HG02763 (cell line): ENCODE data around the gene WNT10A.

Experiments
- ATAC-seq: cut with Tn5 transposase; IDR thresholded peaks from one replicate; pipeline ENCODE4 v1.9.1; 2021; ENCODE audit warnings: mild to moderate bottlenecking, moderate library complexity; ENCODE audit not compliant: unreplicated experiment

The WNT10A gene

DNA sequence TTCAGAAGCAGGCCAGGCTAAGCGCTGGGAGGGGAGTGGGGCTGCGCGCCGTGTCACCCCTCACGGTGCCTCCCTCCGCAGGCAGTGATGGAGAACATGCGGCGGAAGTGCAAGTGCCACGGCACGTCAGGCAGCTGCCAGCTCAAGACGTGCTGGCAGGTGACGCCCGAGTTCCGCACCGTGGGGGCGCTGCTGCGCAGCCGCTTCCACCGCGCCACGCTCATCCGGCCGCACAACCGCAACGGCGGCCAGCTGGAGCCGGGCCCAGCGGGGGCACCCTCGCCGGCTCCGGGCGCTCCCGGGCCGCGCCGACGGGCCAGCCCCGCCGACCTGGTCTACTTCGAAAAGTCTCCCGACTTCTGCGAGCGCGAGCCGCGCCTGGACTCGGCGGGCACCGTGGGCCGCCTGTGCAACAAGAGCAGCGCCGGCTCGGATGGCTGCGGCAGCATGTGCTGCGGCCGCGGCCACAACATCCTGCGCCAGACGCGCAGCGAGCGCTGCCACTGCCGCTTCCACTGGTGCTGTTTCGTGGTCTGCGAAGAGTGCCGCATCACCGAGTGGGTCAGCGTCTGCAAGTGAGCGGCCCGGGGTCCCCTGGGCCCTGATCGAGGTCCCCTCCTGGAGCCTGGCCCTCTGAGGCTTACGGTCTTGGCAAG lies 12.2 kb downstream of the WNT10A start:
- peak; percentile 43 for ATAC-seq

GRCh38 chr2:218893349-218894150 lies 12.9 kb downstream of the WNT10A start:
- ATAC-seq = no peak

DNA sequence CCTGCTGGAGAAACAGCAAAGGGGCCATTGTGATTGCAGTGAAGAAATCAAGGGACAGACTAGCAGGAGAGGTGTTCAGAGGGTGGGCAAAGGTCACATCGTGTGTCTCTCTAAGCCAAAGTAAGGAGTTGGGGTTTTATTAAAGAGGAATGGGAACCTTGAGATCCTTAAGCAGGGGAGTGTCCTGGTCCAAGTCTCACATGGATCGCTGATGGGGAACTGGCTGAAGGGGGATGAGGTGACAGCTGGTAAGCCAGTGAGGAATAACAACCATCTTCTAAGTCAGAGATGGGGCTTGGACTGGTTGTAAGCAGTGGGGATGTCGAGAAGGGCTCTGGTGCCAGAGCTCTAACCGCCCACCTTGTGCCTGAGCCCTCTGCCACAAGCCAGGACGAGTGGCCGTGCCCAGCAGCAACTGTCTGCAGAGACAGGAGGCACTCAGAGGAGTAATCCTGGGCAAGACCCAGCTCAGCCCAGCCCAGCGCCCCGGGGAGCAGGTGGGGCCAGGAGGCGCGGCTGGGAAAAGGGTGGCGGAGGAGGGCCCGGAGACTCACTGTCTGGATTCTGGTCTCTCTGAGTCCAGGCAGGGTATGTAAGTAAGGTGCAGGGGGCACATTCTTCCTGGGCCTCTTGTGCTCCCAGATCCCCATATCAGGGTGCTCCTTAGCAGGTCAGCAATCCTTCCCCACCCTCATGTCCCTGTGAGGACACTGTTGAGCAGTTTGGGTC lies 13.7 kb downstream of the WNT10A start:
- ATAC-seq = no peak

GRCh38 chr2:218894880-218895157 lies 14.2 kb downstream of the WNT10A start:
- ATAC-seq = no peak

DNA sequence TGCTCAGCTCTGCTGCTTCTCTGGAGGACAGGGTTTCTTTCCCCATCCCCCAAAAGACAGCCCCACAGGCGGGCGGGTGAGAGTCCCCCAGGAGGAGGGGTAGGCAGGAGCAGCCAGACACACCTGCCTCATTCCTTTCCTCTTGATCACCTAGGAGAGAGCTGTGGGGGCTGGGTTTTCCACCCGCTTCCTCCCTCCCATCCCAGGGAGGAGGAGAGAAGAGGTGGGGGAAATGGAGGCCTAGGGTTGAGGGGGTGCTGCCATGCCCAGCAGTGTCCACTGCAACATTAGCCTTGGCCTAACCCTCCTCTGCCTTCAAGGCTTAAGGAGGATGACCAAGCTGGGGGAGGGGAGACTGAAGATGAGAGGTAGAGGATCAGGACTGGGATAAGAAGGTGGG lies 14.7 kb downstream of the WNT10A start:
- ATAC-seq = no peak

- peak; percentile 6 for ATAC-seq
Measured at GRCh38 chr2:218895759-218896500, 15.3 kb downstream of the WNT10A start.

DNA sequence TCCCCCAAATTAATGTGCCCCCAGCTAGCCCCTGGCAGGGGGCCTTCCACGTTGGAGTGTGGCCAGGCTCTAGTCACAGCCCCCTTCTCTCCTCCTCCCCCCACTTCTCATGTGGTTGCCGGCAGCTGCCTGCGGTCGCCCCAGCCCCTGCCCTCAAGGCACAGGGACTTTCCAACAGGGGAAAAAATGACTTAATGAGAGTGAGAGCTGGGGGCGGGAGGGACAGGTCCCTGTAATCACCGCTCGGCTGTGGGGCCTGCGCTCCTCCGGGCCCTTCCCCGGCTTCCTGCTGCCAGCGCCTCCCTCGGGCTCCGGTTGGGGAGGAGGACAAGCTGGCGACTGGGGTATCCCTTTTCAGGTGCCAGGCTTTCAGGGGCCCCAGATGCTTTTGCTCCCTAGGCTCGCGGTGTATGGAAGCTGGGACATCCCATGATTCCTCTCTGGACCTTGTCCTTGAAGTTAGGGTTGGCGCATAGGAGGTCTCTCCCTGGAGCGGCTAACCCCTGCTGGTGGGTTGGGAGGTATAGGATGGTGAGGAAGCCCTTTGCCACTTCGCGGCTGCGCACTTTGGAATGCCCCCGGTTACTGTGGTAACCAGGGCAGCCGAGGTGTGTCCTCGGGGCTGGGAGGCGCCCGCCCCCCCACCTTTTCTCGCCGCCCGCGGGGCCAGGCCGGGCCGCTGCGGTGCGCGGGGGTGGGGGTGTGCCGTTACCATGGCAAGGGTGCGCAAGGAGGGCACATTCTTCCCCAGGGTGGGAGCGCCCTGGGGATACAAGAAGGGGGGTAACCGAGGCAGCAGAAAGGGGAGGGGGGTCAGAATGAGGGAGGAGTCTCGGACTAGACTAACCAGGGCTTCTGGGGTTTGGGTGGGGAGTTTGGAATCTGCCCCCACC lies 16.1 kb downstream of the WNT10A start:
- ATAC-seq = peak; percentile 54

- no peak for ATAC-seq
Measured at GRCh38 chr2:218897394-218898108, 16.9 kb downstream of the WNT10A start.

DNA sequence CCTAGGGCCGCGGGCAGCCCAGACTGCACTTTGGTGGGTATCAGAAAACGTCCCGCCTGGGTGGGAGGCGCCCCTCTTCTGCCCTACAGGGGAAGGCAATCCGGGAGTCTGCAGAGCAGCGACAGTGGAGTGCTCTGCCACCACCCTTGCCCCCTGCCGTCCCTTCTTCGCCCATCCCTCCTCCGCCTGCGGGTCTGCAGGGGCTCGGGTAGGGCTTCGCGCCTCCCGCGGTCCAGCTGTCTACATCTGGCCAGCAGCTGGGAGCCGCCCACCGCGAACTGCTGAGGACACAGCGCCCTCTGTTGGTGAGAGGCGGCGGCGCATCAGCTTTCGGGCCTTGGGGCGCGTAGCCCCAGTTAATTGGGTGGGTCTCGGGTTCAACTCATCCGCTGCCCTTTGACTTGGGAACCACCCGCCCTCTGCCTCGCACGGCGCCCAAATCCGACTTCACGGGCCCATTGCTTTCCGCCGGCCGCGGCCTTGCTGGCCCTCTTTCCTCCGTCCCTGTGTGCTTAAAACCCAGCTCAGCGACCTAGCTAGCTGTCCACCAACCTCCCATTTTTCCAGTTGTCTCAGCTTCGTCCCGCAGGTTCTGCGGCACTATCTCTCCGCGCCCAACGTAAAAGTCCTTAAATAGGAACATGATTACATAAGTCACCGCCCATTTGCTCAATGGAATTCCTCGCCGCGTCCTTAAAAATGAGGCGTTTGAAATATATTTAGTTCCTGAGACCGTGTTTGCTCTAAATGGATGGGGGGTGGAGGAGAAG lies 17.6 kb downstream of the WNT10A start:
- ATAC-seq = peak; percentile 24

DNA sequence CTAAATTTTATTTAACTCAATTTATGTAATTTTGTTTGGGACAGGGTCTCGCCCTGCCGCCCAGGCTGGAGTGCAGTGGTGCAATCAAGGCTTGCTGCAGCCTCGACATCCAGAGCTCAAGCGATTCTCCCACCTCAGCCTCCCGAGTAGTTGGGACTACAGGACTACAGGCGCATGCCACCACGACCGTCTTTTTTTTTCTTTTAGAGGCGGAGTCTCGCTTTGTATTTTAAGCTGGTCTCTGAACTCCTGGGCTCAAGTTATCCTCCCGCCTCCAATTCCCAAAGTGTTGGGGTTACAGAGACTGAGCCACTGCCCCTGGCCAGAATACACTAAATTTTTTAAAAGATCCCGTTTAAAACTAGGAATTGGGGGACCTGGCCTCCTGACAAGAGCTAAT lies 18.5 kb downstream of the WNT10A start:
- ATAC-seq = no peak

- ATAC-seq = no peak
Measured at GRCh38 chr2:218902427-218902826, 21.8 kb downstream of the WNT10A start.

DNA sequence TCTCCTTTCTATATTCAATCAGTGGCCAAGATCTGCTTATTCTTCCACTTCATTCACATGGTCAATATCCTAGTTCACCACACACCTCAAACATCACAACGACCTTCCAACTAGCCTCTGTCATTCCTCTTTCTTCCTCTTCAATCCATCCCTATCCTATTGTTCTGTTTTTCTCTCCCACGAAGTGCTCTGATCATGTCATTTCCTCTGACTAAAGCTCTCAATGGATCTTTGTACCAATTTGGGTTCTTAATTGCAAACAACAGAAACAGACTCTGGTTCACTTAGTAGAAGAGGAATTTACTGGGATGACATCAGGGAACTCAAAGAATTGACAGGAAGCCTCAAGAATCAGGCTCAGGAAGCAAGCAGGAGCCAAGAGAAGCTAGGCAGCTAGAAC lies 23.5 kb downstream of the WNT10A start:
- ATAC-seq = no peak

GRCh38 chr2:218908721-218909619 lies 28.3 kb downstream of the WNT10A start:
- peak; percentile 88 for ATAC-seq

DNA sequence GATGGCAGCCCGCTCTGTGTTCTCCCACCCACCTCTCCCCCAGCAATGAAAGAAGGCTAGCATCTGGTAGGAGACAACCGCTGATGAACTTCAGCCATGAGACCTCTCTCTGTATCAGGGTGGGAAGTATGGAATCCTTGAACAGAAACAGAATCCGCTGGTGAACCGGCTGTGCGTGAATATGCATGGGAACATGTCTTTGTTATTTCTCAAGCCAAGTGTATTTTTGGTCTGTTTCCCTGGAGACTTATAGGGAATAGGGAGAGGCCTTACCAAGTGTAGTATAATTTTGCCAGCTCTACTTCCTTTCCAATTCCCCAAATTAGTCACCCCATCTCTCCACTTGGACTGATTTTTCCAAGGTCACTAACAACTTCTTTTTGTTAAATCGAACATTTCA lies 30.1 kb downstream of the WNT10A start:
- ATAC-seq = no peak

DNA sequence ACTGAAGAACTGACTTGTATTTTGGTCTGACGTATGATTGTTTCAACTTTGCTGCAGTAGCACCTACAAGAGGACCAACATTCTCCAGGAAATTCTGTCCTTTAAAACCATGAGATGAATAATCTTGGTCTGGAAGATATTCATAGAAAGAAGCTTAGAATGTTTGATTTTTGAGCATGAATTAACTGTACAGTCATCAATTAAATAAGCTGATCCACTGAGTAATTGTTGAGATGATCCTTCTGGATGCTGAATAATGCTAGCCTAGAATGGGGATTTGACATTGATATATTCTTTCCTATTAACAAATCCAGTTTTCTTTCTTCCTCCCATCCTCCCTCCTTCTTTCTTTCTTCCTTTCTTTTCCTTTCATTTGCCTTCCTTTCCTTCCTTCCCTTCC lies 39.9 kb downstream of the WNT10A start:
- ATAC-seq = no peak

- ATAC-seq = no peak
Measured at GRCh38 chr2:218924757-218925156, 44.1 kb downstream of the WNT10A start.

DNA sequence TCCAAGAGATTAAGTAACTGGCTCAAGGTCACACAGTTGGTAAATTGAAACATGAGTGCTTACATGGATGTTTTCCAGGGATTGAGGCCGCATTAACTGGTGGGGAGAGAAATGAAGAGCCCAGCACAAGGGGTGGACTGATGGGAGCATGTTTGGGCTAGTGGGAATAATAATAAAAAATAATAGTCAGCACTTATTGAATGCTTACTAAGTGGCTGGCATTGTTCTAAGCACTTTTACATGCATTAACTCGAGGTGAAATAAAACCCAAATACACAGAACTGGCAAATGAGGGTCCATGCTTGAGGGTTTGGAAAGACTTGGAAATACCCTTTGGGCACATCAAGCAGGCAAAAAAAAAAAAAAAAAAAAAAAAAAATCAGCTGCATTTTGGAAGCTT lies 44.8 kb downstream of the WNT10A start:
- ATAC-seq = no peak

DNA sequence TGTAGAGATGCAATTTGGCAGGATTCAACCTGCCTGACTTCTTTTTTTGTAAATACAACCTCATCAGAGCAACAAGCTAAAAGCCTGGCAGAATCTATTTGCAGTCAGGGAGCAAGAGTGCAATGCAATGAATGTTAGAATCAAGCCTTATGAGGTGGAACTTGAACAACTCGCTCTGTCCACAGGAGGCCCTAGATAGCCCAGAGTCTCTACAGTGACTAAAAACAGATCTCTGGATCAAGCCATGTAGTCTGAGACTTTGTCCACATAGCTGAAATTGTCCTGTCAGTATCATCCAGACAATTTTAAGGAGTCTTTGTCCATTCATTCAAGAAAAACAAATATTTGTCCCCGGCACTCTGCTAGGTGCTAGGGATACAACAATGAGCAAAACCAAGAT lies 46.8 kb downstream of the WNT10A start:
- no peak for ATAC-seq
